Measurements from ENCODE around the gene P2RY6.

P2RY6 gene

GRCh38 chr11:73246303-73246702 lies 25.8 kb upstream of the P2RY6 start:
- no peaks in the 10 kb centered on the region for H3K36me3 ChIP-seq (replicated peaks)
- no peak overlapping the region for H3K27ac ChIP-seq
- no peaks in the 10 kb centered on the region for H3K27me3 ChIP-seq (replicated peaks)
- in situ Hi-C loops (cut with HindIII; ENCODE audit: low pct_ligation_motif_present, low sequenced_read_pairs) = no loop called here
- no peak for DNase-seq
- H3K4me3 ChIP-seq (ENCODE audit: low read depth, low read length) = no peak overlapping the region
- no peak for TF ChIP-seq CTCF (IDR thresholded peaks at IDR 0.05; ENCODE audit: low read depth, low read length, missing control alignments)

- no peaks in the 10 kb centered on the region for H3K27me3 ChIP-seq (replicated peaks)
- no peaks in the 10 kb centered on the region for H3K36me3 ChIP-seq (replicated peaks)
- TF ChIP-seq CTCF (IDR thresholded peaks at IDR 0.05; ENCODE audit: low read depth, low read length, missing control alignments) = no peak
- no peak for DNase-seq
- no peak overlapping the region for H3K27ac ChIP-seq
- in situ Hi-C loops (cut with HindIII; ENCODE audit: low pct_ligation_motif_present, low sequenced_read_pairs) = no loop called here
- no peak overlapping the region for H3K4me3 ChIP-seq (ENCODE audit: low read depth, low read length)
These were observed 23.5 kb upstream of the P2RY6 start for GRCh38 chr11:73248526-73249185.

GRCh38 chr11:73249304-73249703 lies 22.8 kb upstream of the P2RY6 start:
- H3K27me3 ChIP-seq (replicated peaks) = no peaks in the 10 kb centered on the region
- in situ Hi-C loops (cut with HindIII; ENCODE audit: low pct_ligation_motif_present, low sequenced_read_pairs) = no loop called here
- DNase-seq = no peak
- no peak overlapping the region for H3K4me3 ChIP-seq (ENCODE audit: low read depth, low read length)
- TF ChIP-seq CTCF (IDR thresholded peaks at IDR 0.05; ENCODE audit: low read depth, low read length, missing control alignments) = no peak
- no peak overlapping the region for H3K27ac ChIP-seq
- no peaks in the 10 kb centered on the region for H3K36me3 ChIP-seq (replicated peaks)

- Histone ChIP-seq H3K27ac (no peak overlapping the region), H3K4me3 (ENCODE audit: low read depth, low read length) (no peak overlapping the region), H3K36me3 (replicated peaks) (no peaks in the 10 kb centered on the region), H3K27me3 (replicated peaks) (no peaks in the 10 kb centered on the region)
- TF ChIP-seq CTCF (IDR thresholded peaks at IDR 0.05; ENCODE audit: low read depth, low read length, missing control alignments) = no peak
- DNase-seq = no peak
- in situ Hi-C loops (cut with HindIII; ENCODE audit: low pct_ligation_motif_present, low sequenced_read_pairs) = no loop called here
These were observed 22.0 kb upstream of the P2RY6 start for GRCh38 chr11:73249853-73250783.

- H3K27me3 ChIP-seq (replicated peaks) = no peaks in the 10 kb centered on the region
- no peak overlapping the region for H3K4me3 ChIP-seq (ENCODE audit: low read depth, low read length)
- H3K36me3 ChIP-seq (replicated peaks) = no peaks in the 10 kb centered on the region
- no peak for DNase-seq
- in situ Hi-C loops (cut with HindIII; ENCODE audit: low pct_ligation_motif_present, low sequenced_read_pairs) = no loop called here
- peak; percentile 28 for TF ChIP-seq CTCF (IDR thresholded peaks at IDR 0.05; ENCODE audit: low read depth, low read length, missing control alignments)
- H3K27ac ChIP-seq = no peak overlapping the region
These were observed 19.5 kb upstream of the P2RY6 start for GRCh38 chr11:73252577-73253191.
